ENCODE measurements around the gene MSRB2.

MSRB2 gene

GRCh38 chr10:23114228-23114850 lies 19.0 kb downstream of the MSRB2 start:
- no peak for DNase-seq

GRCh38 chr10:23116486-23117205 lies 21.3 kb downstream of the MSRB2 start:
- DNase-seq: no peak

GRCh38 chr10:23120001-23120934 lies 24.9 kb downstream of the MSRB2 start:
- no peak for DNase-seq

GRCh38 chr10:23121135-23121534 lies 25.8 kb downstream of the MSRB2 start:
- no peak for DNase-seq

- DNase-seq: no peak
Measured at GRCh38 chr10:23136462-23136861, 41.1 kb downstream of the MSRB2 start.

- DNase-seq: no peak
Measured at GRCh38 chr10:23139677-23140076, 44.3 kb downstream of the MSRB2 start.

GRCh38 chr10:23141995-23142394 lies 46.6 kb downstream of the MSRB2 start:
- DNase-seq: no peak

GRCh38 chr10:23146258-23146657 lies 50.9 kb downstream of the MSRB2 start:
- no peak for DNase-seq

- DNase-seq: no peak
Measured at GRCh38 chr10:23147035-23147434, 51.7 kb downstream of the MSRB2 start.

GRCh38 chr10:23148214-23148613 lies 52.8 kb downstream of the MSRB2 start:
- DNase-seq: no peak

- no peak for DNase-seq
Measured at GRCh38 chr10:23150091-23150490, 54.7 kb downstream of the MSRB2 start.

GRCh38 chr10:23150610-23151009 lies 55.2 kb downstream of the MSRB2 start:
- no peak for DNase-seq

- DNase-seq: no peak
Measured at GRCh38 chr10:23151071-23151470, 55.7 kb downstream of the MSRB2 start.

GRCh38 chr10:23155169-23155568 lies 59.8 kb downstream of the MSRB2 start:
- no peak for DNase-seq

- DNase-seq: no peak
Measured at GRCh38 chr10:23156447-23157150, 61.2 kb downstream of the MSRB2 start.

- no peak for DNase-seq
Measured at GRCh38 chr10:23157239-23157681, 61.9 kb downstream of the MSRB2 start.

GRCh38 chr10:23157691-23158369 lies 62.5 kb downstream of the MSRB2 start:
- no peak for DNase-seq

GRCh38 chr10:23158370-23158769 lies 63.0 kb downstream of the MSRB2 start:
- DNase-seq: peak; percentile 21

- no peak for DNase-seq
Measured at GRCh38 chr10:23171232-23171876, 76.0 kb downstream of the MSRB2 start.
